NOMO-1 (cell line): ENCODE data around the gene LPCAT3.
"Not testable (repeated sequence)": the region's sequence is repeated elsewhere in the genome, so short reads cannot be mapped to it uniquely, and the experiment has no call there.

Experiments used
- DNase-seq, 2 experiments: peaks; one replicate each; lab custom pipeline; 2025; ENCODE audit not compliant: unreplicated experiment in 2 of 2; lab: John Stamatoyannopoulos, UW

LPCAT3 gene

DNA sequence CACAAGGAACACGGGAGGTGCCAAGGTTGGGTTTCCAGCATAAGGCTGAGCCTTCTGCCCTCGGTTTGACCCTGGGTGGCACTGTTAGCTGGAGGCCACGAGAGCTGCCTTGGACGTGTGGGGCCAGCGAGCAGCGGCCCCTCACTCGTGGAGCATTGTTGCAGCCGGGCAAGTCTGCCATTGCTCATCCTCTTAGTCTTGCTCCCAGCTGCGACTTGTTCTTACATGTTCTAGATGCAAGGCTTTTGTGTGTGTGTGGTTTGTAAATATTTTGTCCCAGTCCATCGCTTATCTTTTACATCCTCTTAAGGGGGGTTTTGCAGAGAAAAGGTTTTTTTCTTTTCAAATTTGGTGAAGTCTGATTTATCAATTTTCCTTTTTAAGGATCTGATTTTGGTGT, 21.1 kb upstream of the LPCAT3 start:
- DNase-seq: no peak

DNA sequence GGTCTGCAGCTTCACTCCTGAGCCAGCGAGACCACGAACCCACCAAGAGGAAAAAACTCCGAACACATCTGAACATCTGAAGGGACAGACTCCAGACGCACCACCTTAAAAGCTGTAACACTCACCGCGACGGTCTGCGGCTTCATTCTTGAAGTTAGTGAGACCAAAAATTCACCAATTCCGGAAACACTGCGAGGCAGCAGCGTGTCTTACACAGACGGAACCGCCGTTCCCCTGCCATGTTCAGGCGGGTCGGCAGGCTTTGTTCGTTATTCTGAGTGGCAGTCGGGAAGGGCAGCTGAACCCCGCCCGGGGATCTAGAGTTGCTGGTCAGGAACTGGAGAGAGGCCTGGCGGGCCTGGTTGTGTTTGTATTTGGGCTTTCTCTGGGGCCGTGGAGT, 20.3 kb upstream of the LPCAT3 start:
- no peak for DNase-seq

DNA sequence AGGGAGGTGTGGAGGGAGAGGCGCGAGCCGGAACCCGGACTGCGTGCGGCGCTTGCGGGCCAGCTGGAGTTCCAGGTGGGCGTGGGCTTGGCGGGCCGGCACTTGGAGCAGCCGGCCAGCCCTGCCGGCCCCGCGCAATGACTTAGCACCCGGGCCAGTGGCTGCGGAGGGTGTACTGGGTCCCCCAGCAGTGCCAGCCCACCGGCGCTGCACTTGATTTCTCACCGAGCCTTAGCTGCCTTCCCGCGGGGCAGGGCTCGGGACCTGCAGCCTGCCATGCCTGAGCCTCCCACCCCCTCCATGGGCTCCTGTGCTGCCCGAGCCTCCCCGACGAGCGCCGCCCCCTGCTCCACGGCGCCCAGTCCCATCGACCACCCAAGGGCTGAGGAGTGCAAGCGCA, 19.1 kb upstream of the LPCAT3 start:
- DNase-seq: not testable (repeated sequence)

DNA sequence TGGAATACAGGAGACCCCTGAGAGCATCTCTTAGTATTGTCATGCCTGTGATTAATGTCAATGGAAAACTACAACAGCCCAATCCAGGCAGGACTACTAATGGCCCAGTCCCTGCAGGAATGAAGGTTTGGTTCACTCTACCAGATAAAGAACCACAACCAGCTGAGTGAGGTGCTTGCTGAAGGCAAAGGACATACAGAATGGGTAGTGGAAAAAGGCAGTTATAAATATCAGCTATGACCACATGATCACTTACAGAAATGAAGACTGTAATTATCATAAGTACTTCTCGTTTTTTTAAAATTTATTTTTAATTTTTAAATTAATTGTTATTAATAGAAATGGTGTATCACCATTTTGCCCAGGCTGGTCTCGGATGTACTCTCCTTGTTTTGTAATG, 17.2 kb upstream of the LPCAT3 start:
- peak in 1 of 2 experiments; percentile 39 for DNase-seq

DNA sequence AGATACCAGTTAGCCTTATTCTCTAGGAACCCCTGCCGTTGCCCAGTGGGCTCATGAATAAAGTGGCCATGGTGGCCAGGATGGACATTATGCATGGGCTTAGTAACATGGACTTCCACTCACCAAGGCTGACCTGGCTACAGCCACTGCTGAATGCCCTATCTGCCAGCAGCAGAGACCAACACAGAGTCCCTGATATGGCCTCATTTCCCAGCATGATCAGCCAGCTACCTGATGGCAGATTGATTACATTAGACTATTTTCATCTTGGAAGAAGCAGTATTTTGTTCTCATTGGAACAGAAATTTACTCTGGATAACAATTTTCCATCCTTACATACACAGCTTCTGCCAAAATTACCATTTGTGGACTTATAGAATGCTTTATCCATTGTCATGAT, 16.2 kb upstream of the LPCAT3 start:
- DNase-seq: no peak

DNA sequence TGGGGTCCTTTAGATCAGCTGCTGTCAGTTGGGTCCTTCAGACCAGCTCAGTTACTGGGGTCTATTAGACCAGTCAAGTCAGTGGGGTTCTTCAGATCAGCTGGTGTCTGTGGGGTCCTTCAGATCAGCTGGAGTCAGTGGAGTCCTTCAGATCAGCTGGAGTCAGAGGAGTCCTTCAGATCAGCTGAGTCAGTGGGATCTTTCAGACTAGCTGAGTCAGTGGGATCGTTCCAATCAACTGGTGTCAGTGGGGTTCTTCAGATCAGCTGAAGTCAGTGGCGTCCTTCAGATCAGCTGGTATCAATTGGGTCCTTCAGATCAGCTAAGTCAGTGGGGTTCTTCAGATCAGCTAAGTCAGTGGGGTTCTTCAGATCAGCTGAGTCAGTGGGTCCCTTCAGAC, 14.7 kb upstream of the LPCAT3 start:
- no peak for DNase-seq

DNA sequence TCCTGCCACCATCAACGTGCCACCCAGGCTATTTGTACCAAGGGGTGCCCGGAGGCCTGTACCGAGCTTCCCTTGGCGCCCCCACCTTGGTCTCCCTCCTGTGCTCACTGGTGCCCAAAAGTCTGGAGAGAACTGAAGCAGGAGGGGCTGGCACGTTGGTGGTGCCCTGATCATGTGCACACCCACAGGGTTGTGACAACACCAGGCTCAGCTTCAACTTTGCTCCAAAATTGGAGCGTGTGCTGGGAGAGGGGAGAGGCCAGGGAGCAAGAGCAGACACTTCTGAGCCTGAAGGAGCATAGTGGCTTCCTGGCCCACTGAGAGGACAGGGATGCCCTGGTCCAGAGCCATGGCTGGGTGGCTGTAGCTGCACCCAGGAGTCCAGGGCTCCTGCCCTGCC, 13.0 kb upstream of the LPCAT3 start:
- DNase-seq: no peak

DNA sequence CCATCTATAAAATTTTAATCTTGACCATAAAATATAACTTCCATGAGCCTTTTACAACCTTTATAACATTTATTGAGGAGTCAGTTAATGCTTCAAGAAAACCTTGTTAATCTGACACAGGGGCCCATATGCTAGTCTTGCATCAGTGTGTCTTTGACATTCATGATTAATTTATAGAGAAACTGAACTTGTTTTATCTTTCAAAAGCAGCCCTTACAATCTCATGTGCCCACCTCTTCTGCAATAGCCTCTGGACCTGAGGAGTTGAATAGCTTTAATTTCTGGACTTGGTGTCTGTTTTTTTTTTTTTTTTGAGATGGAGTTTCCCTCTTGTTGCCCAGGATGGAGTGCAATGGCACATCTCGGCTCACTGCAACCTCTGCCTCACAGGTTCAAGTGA, 8.6 kb upstream of the LPCAT3 start:
- DNase-seq: no peak

DNA sequence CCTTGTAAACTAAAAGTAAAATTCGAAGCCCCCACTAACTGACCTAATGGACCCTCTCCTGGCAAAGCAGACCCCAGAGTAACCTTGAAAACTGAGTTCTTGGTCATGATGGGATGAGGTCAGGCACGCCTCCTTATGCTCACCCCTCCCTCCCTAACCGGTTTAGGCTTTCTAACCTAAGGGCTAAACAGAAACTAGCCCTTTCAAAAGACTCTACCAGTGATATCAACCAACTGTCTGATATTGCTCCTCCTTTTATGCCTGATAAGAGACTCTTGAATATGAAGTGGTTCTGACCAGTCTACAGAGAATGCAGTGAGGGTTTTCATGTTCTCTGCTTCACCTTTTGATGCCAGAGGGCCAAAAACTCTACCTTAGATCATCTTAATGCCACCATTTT, 4.8 kb upstream of the LPCAT3 start:
- no peak for DNase-seq

DNA sequence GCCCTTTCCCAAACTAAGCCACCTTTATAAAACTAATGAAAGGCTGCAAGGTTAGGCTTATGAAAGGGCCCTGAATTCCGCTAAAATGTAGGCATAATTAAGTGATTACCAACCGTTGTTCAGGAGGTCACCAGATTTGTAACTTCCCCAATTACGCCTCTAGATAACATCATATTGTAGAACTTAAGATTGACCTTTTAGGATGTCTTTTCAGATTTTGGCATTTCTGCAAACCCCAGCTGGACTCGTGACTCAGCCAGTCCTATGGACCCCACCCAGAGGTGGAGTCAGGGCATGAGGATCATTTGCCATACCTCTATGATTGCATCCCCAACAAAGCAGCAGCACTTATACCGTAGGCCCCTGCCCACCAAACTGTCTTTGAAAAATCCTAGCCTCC, 3.7 kb upstream of the LPCAT3 start:
- DNase-seq: peak; percentile 42 to 75

DNA sequence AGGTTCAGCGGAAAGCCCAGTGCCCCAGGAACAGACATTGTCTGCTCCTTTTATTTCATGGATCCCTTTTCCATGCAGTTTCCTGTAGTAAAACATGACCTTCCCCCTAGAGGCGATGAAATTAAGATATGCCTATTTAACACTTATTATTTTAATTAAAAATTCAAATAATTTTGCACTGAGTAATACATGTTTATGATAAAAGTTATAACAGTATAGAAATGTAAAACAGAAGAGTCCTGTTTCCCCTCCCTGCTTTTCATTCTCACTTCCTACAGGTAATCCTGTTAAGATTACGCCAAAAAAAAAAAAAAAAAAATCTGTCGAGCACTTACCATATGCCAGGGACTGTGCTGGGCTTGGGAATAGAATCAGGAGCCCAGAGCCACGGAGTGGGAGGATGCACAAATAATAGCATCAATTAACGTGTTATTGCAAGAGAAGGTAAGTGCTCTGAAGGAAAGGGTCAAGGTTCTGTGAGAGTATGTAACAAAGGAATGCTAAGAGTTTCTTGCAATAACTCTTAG, 830 bp upstream of the LPCAT3 start:
- DNase-seq: no peak

DNA sequence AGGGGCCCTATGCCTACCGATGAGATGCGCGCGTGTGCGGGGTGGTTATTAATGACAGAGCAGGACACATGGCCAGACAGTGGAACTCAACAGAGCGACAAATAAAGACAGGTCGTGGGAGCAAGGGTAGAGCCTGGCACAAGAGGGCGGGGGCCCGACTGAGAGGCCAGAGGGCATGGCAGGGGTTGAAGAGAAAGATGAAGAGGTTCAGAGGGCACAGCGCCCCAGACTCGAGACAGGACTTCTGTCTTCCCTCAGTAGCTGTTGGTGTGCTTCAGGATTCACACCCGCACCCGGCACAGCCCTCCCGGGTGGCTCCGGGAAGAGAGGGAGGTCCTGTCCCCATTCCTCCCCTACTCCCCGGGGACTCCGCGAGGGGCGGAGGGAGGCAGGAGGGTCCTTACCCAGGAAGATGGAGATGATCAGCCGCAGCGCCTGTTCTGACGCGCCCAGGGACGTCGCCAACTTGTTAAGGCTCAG, 366 bp downstream of the LPCAT3 start:
- DNase-seq: peak in 1 of 2 experiments; percentile 12

DNA sequence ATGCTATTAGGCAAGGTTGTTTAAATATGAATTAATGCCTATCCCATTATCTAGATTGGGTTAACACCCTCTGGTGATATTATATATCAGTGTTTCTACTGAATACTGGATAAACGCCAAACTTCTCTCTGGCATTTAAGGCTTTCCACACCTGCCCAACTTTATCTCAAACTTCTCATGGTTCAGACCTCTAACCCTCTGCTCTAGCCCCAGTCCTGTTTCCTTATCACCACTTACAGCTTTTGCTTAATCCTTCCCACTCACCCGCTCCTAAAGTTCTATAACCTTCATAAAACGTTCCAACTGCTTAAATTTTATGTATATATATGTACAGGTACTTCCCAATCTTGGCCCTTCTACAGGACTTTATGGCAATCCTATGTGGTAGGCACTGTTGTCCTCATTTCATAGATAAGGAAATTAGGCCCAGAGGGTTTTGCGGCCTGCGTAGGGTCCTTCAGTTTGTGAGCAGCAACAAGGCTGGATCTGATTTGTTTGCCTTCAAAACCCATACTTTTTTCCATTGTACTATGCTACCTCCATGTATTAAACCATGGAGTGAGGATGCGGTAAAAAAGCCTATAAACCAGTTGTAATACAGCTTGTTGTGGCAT, 1.2 kb downstream of the LPCAT3 start:
- DNase-seq: no peak

DNA sequence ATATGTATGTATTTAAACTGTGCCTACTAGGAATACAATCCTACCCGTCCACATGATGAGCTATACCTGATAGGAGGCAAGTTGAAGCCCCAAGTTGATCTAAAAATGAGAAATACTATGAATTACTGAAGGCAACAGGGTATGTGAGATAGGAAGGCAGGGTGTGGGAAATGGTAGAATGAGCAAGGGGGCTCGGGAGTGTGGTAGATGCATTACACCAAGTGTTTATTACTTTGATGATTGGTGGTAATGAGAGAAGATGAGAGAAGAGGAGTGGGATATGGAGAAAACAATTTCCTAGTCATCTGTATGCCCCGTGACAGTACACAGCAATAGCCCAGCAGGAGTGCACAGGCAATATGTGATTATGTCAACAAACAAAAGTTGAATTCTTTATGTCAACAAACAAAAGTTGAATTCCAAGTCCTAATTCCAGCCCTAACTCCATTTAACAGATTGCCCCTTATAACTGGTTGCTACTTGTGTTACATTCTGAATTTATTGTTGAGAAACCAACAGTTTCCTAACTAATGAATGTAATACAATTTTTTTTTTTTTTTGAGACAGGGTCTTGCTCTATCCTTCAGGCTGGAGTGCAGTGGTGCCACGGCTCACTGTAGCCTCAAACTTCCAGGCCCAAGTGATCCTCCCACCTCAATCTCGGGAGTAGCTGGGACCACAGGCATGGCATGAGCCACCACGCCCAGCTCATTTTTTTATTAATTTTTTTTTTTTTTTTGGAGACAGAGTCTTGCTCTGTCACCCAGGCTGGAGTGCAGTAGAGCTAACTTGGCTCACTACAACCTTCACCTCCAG, 2.5 kb downstream of the LPCAT3 start:
- no peak for DNase-seq

DNA sequence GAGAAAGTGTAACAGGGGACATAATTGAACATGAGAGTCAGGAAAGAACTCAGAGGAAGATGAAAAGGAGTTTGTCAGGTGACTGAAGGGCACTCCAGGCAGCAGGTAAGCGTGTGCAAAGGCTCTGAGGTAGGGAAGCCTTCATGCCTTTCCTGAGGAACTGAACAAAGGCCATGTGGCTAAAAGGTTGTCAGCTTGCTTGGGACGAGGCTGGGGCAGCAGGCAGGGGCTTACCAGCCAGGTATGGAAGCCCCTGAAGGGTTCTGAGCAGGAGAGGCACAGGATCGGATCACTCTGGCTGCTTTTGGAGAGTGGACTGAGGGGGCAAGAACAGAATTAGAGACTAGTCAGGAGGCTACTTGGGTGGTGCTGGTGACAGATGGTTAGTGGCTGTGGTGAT, 5.2 kb downstream of the LPCAT3 start:
- no peak for DNase-seq

DNA sequence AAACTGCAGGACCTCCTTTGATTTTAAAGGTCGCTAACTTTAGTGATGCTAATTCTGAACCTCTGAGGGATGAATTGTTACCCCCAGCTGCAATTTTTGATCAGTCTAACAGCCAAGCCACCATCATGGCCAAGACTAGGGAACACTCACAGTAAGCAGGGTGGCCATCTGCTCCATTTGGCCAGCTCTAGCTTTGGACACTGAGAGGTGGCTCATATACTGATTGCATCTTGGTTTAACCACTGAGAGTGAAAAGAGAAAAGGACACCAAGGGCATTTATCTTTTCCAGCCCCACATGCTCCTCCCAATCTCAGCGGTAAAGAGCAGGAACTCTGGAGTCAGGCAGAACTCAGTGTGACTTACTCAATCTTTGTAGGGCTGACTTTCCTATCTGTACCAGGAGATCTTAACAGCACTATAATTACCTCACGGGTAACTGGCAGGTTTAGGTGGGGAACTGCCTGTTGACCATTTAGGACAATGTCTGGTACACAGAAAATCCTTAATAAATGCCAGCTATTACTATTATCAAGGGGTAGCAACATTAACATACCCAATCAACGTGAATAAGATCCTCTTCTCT, 6.2 kb downstream of the LPCAT3 start:
- DNase-seq: no peak

DNA sequence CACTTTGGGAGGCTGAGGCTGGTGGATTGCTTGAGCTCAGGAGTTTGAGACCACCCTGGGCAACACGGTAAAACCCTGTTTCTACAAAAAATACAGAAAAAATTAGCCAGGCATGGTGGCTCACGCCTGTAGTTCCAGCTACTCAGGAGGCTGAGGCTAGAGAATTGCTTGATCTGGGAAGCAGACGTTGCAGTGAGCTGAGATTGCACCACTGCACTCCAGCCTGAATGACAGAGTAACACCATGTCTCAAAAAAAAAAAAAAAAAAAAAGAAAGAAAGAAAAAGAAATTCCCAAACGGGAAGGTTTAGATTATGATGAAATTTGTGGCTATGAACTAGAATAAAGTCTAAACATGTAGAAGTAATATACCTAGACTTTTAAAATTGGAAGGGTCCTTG, 6.9 kb downstream of the LPCAT3 start:
- not testable (repeated sequence) for DNase-seq

DNA sequence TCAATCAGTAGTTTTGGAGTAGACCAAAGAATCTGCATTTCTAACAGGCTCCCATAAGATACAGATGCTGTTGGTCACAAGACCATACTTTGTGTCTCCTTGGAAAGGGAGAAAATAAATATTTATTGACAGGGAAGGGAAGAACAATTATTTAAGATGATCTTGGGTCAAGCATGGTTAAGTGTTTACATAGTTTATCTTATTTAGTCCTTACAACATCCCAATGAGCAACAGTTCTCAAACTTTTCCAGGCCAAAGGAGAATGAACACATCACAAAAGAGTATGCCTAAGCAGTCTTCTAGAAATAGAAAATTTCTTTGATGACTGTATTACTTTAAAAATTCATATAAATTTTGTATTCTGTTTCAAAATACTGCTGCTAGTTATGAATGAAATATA, 8.8 kb downstream of the LPCAT3 start:
- no peak for DNase-seq

DNA sequence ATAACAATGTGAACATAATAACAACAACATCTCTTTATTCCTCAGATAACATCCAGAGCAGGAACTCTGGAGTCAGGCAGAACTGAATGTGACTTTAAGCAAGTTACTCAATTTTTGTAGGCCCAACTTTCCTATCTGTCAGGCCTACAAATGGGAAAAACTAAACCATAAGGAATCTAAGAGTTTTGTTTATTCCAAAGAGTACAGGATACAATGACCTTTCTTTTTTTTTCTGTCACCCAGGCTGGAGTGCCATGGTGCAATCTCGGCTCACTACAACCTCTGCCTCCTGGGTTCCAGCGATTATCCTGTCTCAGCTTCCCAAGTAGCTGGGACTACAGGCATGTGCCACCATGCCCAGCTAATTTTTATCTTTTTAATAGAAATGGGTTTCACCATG, 9.4 kb downstream of the LPCAT3 start:
- DNase-seq: no peak

DNA sequence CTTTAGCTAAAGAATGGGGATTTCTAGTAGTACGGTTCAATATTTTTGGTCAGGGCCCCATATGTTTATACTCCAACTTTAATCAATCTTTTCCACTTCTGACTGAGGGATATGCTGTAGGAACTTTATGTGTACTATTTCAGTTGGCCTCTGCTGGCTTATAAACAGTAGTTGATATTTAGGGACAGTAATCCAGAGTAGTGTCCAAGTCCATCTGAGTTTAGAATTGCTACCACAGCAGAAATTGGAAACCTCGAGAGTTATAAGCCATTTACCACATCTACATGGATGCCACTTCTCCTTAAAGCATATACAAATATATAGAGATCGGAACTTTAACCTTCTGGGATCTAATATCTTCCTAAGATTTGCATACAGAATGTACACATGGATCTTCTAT, 11.6 kb downstream of the LPCAT3 start:
- no peak for DNase-seq

DNA sequence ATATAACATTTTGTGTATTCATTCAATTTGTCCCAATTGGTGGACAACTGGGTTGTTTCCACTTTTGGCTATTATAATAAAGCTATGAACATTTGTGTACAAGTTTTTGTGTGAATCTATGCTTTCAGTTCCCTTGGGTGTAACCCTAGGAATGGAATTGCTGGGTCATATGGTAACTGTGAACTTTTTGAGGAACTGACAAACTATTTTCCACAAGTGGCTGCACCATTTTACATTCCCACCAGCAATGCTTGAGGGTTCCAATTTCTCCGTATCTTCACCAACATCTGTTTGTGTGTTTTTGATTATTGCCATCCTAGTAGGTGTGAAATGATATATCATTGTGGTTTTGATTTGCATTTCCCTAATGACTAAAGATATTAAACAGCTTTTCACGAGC, 13.0 kb downstream of the LPCAT3 start:
- DNase-seq: peak in 1 of 2 experiments; percentile 67

DNA sequence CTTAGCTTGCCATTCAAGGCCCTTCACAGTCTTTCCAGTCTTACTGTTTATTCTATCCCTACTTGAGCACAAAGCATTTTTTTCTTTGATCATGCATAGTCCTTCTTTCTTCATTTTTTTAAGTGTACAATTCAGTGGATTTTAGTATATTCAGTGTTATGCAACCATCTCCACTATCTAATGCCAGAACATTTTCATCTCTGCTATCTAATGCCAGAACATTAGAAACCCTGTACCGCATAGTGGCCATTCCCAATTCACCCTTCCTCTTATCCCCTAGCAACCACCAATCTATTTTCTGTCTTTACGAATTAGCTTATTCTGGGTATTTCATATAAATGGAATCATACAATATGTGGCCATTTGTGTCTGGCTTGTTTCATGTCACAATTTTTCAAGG, 13.4 kb downstream of the LPCAT3 start:
- no peak for DNase-seq
